Pancreas (tissue), 10 donors: ENCODE measurements around the gene JAM3. TPM values are rescaled to one million over a fixed set of nuclear protein-coding genes. Genes with fewer than 3 reads are reported as not detected.
A peak's percentile ranks its signal among the peaks of the same experiment; 100 is the strongest.

Experiments used
- ATAC-seq, 4 donors: fragments of 200-7000 bp; cut with Tn5 transposase; one replicate each; pipeline versions ENCODE4 v1.8.0 to v1.9.1; 2020; ENCODE audit warnings: mild to moderate bottlenecking in 4 of 4, moderate library complexity in 4 of 4
- DNase-seq, 6 donors: peaks; one replicate each; pipeline ENCODE4 v3.0.0-alpha.2; 2020
- FAIRE-seq: peaks from 2 replicates; lab custom pipeline; 2012; peaks lifted over from hg19 to GRCh38; lab: Jason Lieb, UNC
- H3K27ac ChIP-seq, 4 donors: fragments of 200-600 bp; sonication (generic); 1 replicate in 3 of 4; 2 replicates in 1 of 4; pipeline versions ENCODE4 v1.5.0 to v1.8.0; 2020
- H3K27me3 ChIP-seq, 4 donors: fragments of 200-600 bp; one replicate each; pipeline ENCODE4 v1.8.0; 2021
- H3K36me3 ChIP-seq, 3 donors: fragments of 200-600 bp; sonication (generic) in 1 of 3; one replicate each; pipeline versions ENCODE4 v1.5.0 to v1.8.0; 2020 to 2021
- H3K4me1 ChIP-seq, 3 donors: fragments of 200-600 bp; one replicate each; pipeline ENCODE4 v1.8.0; 2021
- H3K4me3 ChIP-seq, 4 donors: fragments of 200-600 bp; sonication (generic) in 2 of 4; one replicate each; pipeline versions ENCODE4 v1.5.0 to v1.8.0; 2020 to 2021
- H3K9me3 ChIP-seq, 4 donors: fragments of 200-600 bp; one replicate each; pipeline ENCODE4 v1.8.0; 2021
- CTCF ChIP-seq, 4 donors: fragments of 200-600 bp; sonication (generic) in 3 of 4; IDR thresholded peaks; one replicate each; pipeline versions ENCODE4 v1.5.0 to v1.8.0; 2021; ENCODE audit warnings: antibody characterized with exemption in 4 of 4
- WGBS, 2 donors: extraction: QIAGEN DNeasy Blood & Tissue Kit; methylation state at CpG; one replicate each; pipeline ENCODE4 v1.1.7; 2013; 5-methylcytosine and 5-hydroxymethylcytosine counted together
- intact Hi-C, 3 donors: fragments of 100-400 bp; cut with DNase I; formaldehyde crosslinking; loops; one replicate each; pipeline versions ENCODE4 v1.11.1 to v1.14.2; 2022
- polyA plus RNA-seq, 2 donors: library from polyadenylated mRNA; stranded (reverse); fragments of 200-250 nt; gene quantifications; one replicate each; pipeline ENCODE4 v1.2.3, GENCODE V29; 2013
- total RNA-seq, 6 donors: library from RNA; stranded (reverse); fragmentation: NEBNext Ultra II Directional in 4 of 6; extraction: Animal tissue kit (Norgen Biotek cat#: 25700) in 4 of 6; gene quantifications; one replicate each; pipeline versions ENCODE4 v1.2.1 to v1.2.4, GENCODE V29; 2021 to 2023
- donor health status: healthy with polysubstance abuse.
- donor health status: DM: no; HTN: no; CAD: no; lungs with moderate emphysema.
- donor health status: DM: no; HTN: no; CAD: no.
- donor health status: control.
- donor health status: control.
- donor health status: Bipolar disorder and iron deficiency.
- donor health status: DM: yes; HTN: yes; CAD: no.
- donor health status: DM: no; HTN: no; CAD: no.
- donor health status: DM: no; HTN: no; CAD: no.
- donor health status: DM: yes; HTN: yes; CAD: no.

The JAM3 gene
- 1 to 10 TPM; 1.7 to 9.6 (median 4.2) TPM for total RNA-seq
- polyA plus RNA-seq, result 10 to 100 TPM in 1 of 2 donors, 1 to 10 TPM in 1; 3.0 to 11.0 TPM

GRCh38 chr11:134068829-134069425 is at the start of gene JAM3:
JAM3 (plus strand) TSS chr11:134069072; CDS start chr11:134069084, 12 bp downstream.
- no peak for TF ChIP-seq CTCF (IDR thresholded peaks at IDR 0.05)
- ATAC-seq (peak; percentile 95 to 99 (median 98)), FAIRE-seq (no peak), DNase-seq (peak; percentile 85 to 94 (median 88))
- Histone ChIP-seq H3K27ac (peak within 1 kb of the TSS in 2 of 4 donors; percentile 3 to 23), H3K4me1 (no peaks in the 10 kb centered on the region), H3K9me3 (no peaks in the 10 kb centered on the region), H3K36me3 (no peaks in the 10 kb centered on the region), H3K27me3 (peaks cover 0 to 22% (median 3%) of the 10 kb centered on the region in 4 donors), H3K4me3 (peak within 1 kb of the TSS; percentile 21 to 49 (median 40))
- WGBS, 2 donors, result 1 to 2% methylated on average over 54 to 57 of the region's 57 CpGs
- intact Hi-C loops, result no loop called here

- no peaks in the 10 kb centered on the region for H3K27me3 ChIP-seq
- H3K9me3 ChIP-seq, result no peaks in the 10 kb centered on the region
- ATAC-seq, result no peak
- FAIRE-seq, result no peak
- H3K27ac ChIP-seq, result no peak overlapping the region
- no peaks in the 10 kb centered on the region for H3K4me1 ChIP-seq
- 55 to 60% methylated on average over 7 of the region's 7 CpGs for WGBS, 2 donors
- intact Hi-C loops, result no loop called here
- no peaks in the 10 kb centered on the region for H3K36me3 ChIP-seq
- no peak overlapping the region for H3K4me3 ChIP-seq
- no peak for DNase-seq
- TF ChIP-seq CTCF (IDR thresholded peaks at IDR 0.05), result no peak
Measured at GRCh38 chr11:134019500-134019899, 49.4 kb upstream of the JAM3 start.

GRCh38 chr11:134020598-134020997 is 48.3 kb upstream of the JAM3 start:
- ATAC-seq (no peak), DNase-seq (no peak), FAIRE-seq (no peak)
- H3K4me1 ChIP-seq, result no peaks in the 10 kb centered on the region
- H3K27ac ChIP-seq, result no peak overlapping the region
- no peak for TF ChIP-seq CTCF (IDR thresholded peaks at IDR 0.05)
- no peaks in the 10 kb centered on the region for H3K36me3 ChIP-seq
- WGBS, 2 donors, result 53 to 60% methylated on average over 13 of the region's 13 CpGs
- intact Hi-C loops, result no loop called here
- H3K27me3 ChIP-seq, result no peaks in the 10 kb centered on the region
- H3K4me3 ChIP-seq, result no peak overlapping the region
- H3K9me3 ChIP-seq, result no peaks in the 10 kb centered on the region

- Histone ChIP-seq H3K36me3 (no peaks in the 10 kb centered on the region), H3K9me3 (no peaks in the 10 kb centered on the region), H3K27ac (no peak overlapping the region), H3K27me3 (no peaks in the 10 kb centered on the region), H3K4me1 (no peaks in the 10 kb centered on the region), H3K4me3 (no peak overlapping the region)
- WGBS, 2 donors, result 69 to 86% methylated on average over 7 of the region's 7 CpGs
- DNase-seq, result no peak
- no peak for FAIRE-seq
- TF ChIP-seq CTCF (IDR thresholded peaks at IDR 0.05), result no peak
- intact Hi-C loops, result no loop called here
- no peak for ATAC-seq
Measured at GRCh38 chr11:134021326-134021725, 47.5 kb upstream of the JAM3 start.

GRCh38 chr11:134022748-134023147 is 46.1 kb upstream of the JAM3 start:
- DNase-seq (no peak), ATAC-seq (no peak), FAIRE-seq (no peak)
- Histone ChIP-seq H3K9me3 (no peaks in the 10 kb centered on the region), H3K4me1 (no peaks in the 10 kb centered on the region), H3K27me3 (no peaks in the 10 kb centered on the region), H3K4me3 (no peak overlapping the region), H3K27ac (no peak overlapping the region), H3K36me3 (no peaks in the 10 kb centered on the region)
- intact Hi-C loops, result no loop called here
- TF ChIP-seq CTCF (IDR thresholded peaks at IDR 0.05), result no peak
- 66 to 72% methylated on average over 9 of the region's 9 CpGs for WGBS, 2 donors
